KMS-11 (cell line): ENCODE measurements around the gene LRRN4.

Source experiments
- H2AFZ ChIP-seq: fragments of 200-600 bp; sonication (generic); 2 replicates; pipeline ENCODE4 v1.6.1; 2016; ENCODE audit warnings: antibody characterized with exemption, mixed run types, low read depth
- H3K27ac ChIP-seq: fragments of 200-600 bp; sonication (generic); 2 replicates; pipeline ENCODE4 v1.6.1; 2016; ENCODE audit warnings: mild to moderate bottlenecking, mixed run types
- H3K27me3 ChIP-seq: fragments of 200-600 bp; sonication (generic); 2 replicates; pipeline ENCODE4 v1.6.1; 2017; ENCODE audit warnings: mild to moderate bottlenecking, low read depth, mixed run types, moderate library complexity; ENCODE audit not compliant: insufficient read depth
- H3K36me3 ChIP-seq: fragments of 200-600 bp; sonication (generic); 2 replicates; pipeline ENCODE4 v1.6.1; 2017; ENCODE audit warnings: mild to moderate bottlenecking, mixed run types; ENCODE audit not compliant: insufficient read depth
- H3K4me1 ChIP-seq: fragments of 200-600 bp; sonication (generic); 2 replicates; pipeline ENCODE4 v1.6.1; 2016; ENCODE audit warnings: mild to moderate bottlenecking, low read depth, mixed run types; ENCODE audit not compliant: poor library complexity, severe bottlenecking
- H3K4me2 ChIP-seq: fragments of 200-600 bp; sonication (generic); 2 replicates; pipeline ENCODE4 v1.7.0; 2016; ENCODE audit warnings: mild to moderate bottlenecking, mixed run types
- H3K4me3 ChIP-seq: fragments of 200-600 bp; sonication (generic); IDR thresholded peaks from 2 replicates; pipeline ENCODE4 v1.6.1; 2017; ENCODE audit warnings: low read depth, low read length, mixed read lengths; ENCODE audit not compliant: insufficient read depth
- H3K79me2 ChIP-seq: fragments of 200-600 bp; sonication (generic); 2 replicates; pipeline ENCODE4 v1.6.1; 2016; ENCODE audit warnings: low read depth, mixed run types; ENCODE audit not compliant: insufficient read depth
- H3K9ac ChIP-seq: fragments of 200-600 bp; sonication (generic); 2 replicates; pipeline ENCODE4 v1.6.1; 2016; ENCODE audit warnings: mild to moderate bottlenecking, mixed run types
- H4K20me1 ChIP-seq: fragments of 200-600 bp; sonication (generic); 2 replicates; pipeline ENCODE4 v1.6.1; 2016; ENCODE audit warnings: mild to moderate bottlenecking, mixed run types; ENCODE audit not compliant: insufficient read depth
- CTCF ChIP-seq: fragments of 200-600 bp; sonication (generic); conservative IDR thresholded peaks from 2 replicates; pipeline ENCODE4 v1.6.1; 2017; ENCODE audit warnings: low read depth, mild to moderate bottlenecking, antibody characterized with exemption, low read length, moderate library complexity, mixed read lengths

The LRRN4 gene

GRCh38 chr20:6007094-6007528 is 46.7 kb downstream of the LRRN4 start:
- H3K4me2 ChIP-seq = peak overlapping the region; percentile 85
- TF ChIP-seq CTCF = no peak
- peaks cover 43% of the 10 kb centered on the region for H3K79me2 ChIP-seq
- H3K36me3 ChIP-seq = no peaks in the 10 kb centered on the region
- H2AFZ ChIP-seq = no peak overlapping the region
- H3K9ac ChIP-seq = peak overlapping the region; percentile 80; the same call in 1 of the 2 replicates
- peaks cover 24% of the 10 kb centered on the region for H3K4me1 ChIP-seq
- H3K4me3 ChIP-seq = no peak overlapping the region
- no peak overlapping the region for H3K27ac ChIP-seq
- no peaks in the 10 kb centered on the region for H3K27me3 ChIP-seq
- no peaks in the 10 kb centered on the region for H4K20me1 ChIP-seq

DNA sequence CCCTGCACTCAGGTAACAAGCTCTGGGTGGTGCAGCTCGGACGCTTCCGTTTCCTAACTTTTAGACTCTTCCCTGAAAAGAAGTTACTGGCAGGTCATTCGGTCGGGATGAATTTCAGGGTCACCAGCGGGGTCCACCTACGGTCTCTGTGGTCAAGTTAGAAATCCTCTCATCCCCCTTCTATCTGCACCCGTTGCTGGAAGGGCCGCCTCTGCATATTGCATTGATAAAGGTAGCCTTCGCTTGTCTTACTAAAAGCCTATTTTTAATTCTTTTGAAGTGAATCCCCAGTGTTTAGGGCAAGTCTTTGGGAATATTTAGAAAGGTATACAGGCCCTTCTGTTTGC is 47.3 kb downstream of the LRRN4 start:
- TF ChIP-seq CTCF = no peak
- Histone ChIP-seq H3K4me1 (peaks cover 24% of the 10 kb centered on the region), H3K79me2 (peaks cover 43% of the 10 kb centered on the region), H3K27me3 (no peaks in the 10 kb centered on the region), H2AFZ (peak overlapping the region; percentile 95; the same call in 1 of the 2 replicates), H3K9ac (peak overlapping the region; percentile 80), H3K27ac (peak overlapping the region; percentile 49), H3K36me3 (no peaks in the 10 kb centered on the region), H4K20me1 (no peaks in the 10 kb centered on the region), H3K4me3 (no peak overlapping the region), H3K4me2 (peak overlapping the region; percentile 85)

- H2AFZ ChIP-seq = no peak overlapping the region
- H4K20me1 ChIP-seq = no peaks in the 10 kb centered on the region
- H3K4me1 ChIP-seq = peaks cover 30% of the 10 kb centered on the region
- H3K36me3 ChIP-seq = no peaks in the 10 kb centered on the region
- H3K27me3 ChIP-seq = no peaks in the 10 kb centered on the region
- no peak overlapping the region for H3K9ac ChIP-seq
- no peak overlapping the region for H3K4me2 ChIP-seq
- no peak for TF ChIP-seq CTCF
- no peak overlapping the region for H3K27ac ChIP-seq
- H3K79me2 ChIP-seq = no peaks in the 10 kb centered on the region
- H3K4me3 ChIP-seq = no peak overlapping the region
These were observed 53.0 kb downstream of the LRRN4 start for GRCh38 chr20:6000871-6001270.

- TF ChIP-seq CTCF = no peak
- Histone ChIP-seq H3K4me2 (no peak overlapping the region), H3K27ac (no peak overlapping the region)
These were observed 54.1 kb downstream of the LRRN4 start for GRCh38 chr20:5999783-6000182.

More at GRCh38 chr20:5999783-6000182, 54.1 kb downstream of the LRRN4 start:
- Histone ChIP-seq H3K4me3 (no peak overlapping the region), H2AFZ (no peak overlapping the region), H3K4me1 (peaks cover 30% of the 10 kb centered on the region), H3K27me3 (no peaks in the 10 kb centered on the region), H3K79me2 (no peaks in the 10 kb centered on the region), H4K20me1 (no peaks in the 10 kb centered on the region), H3K36me3 (no peaks in the 10 kb centered on the region; the same call in 1 of the 2 replicates), H3K9ac (no peak overlapping the region)
